Measurements from ENCODE around the gene MYZAP.

GRCh38 chr15:57552678-57553334 is 38.9 kb upstream of the MYZAP start:
- no peak for TF ChIP-seq POLR2A (IDR thresholded peaks at IDR 0.05; ENCODE audit: low read depth, low read length)
- TF ChIP-seq CTCF (IDR thresholded peaks at IDR 0.05 in 2 of 3, conservative IDR thresholded peaks at IDR 0.05 in 1 of 3; ENCODE audit: control insufficient read depth in 2 of 3, extremely low read depth in 1 of 3, insufficient read depth in 1 of 3, low read depth in 3 of 3, low read length in 3 of 3), result no peak
- TF ChIP-seq EP300 (IDR thresholded peaks at IDR 0.05; ENCODE audit: borderline replicate concordance in 1 of 2, control insufficient read depth in 1 of 2, low read depth in 2 of 2, low read length in 2 of 2), result no peak
- TF ChIP-seq CREB1 (IDR thresholded peaks at IDR 0.05; ENCODE audit: low read depth), result no peak
- TF ChIP-seq JUNB (IDR thresholded peaks at IDR 0.05), result no peak
- no peak for TF ChIP-seq SKIL (IDR thresholded peaks at IDR 0.05; ENCODE audit: low read depth, poor library complexity, severe bottlenecking)
- TF ChIP-seq CHD2 (IDR thresholded peaks at IDR 0.05; ENCODE audit: borderline replicate concordance, low read depth, low read length), result no peak

All from GM12878 (cell line).